HG02938 (cell line): Measurements from ENCODE around the gene RALGAPB.

ENCODE experiments used
- ATAC-seq: cut with Tn5 transposase; IDR thresholded peaks from one replicate; pipeline ENCODE4 v1.9.1; 2021; ENCODE audit warnings: mild to moderate bottlenecking, moderate library complexity; ENCODE audit not compliant: unreplicated experiment

The RALGAPB gene

GRCh38 chr20:38543014-38543906 is 70.6 kb downstream of the RALGAPB start:
- ATAC-seq = no peak

GRCh38 chr20:38545771-38546170 is 73.1 kb downstream of the RALGAPB start:
- ATAC-seq = no peak

- no peak for ATAC-seq
These were observed 74.8 kb downstream of the RALGAPB start for GRCh38 chr20:38547288-38548085.

GRCh38 chr20:38548356-38549083 is 75.9 kb downstream of the RALGAPB start:
- ATAC-seq = no peak

GRCh38 chr20:38550274-38550673 is 77.6 kb downstream of the RALGAPB start:
- ATAC-seq = no peak

GRCh38 chr20:38551056-38551626 is 78.5 kb downstream of the RALGAPB start:
- ATAC-seq = no peak

- no peak for ATAC-seq
These were observed 82.3 kb downstream of the RALGAPB start for GRCh38 chr20:38554986-38555385.

- ATAC-seq = no peak
These were observed 82.8 kb downstream of the RALGAPB start for GRCh38 chr20:38555395-38555794.

- no peak for ATAC-seq
These were observed 84.5 kb downstream of the RALGAPB start for GRCh38 chr20:38557174-38557573.

- ATAC-seq = no peak
These were observed 86.1 kb downstream of the RALGAPB start for GRCh38 chr20:38558596-38559360.

GRCh38 chr20:38559764-38560163 is 87.1 kb downstream of the RALGAPB start:
- ATAC-seq = no peak

- ATAC-seq = no peak
These were observed 91.3 kb downstream of the RALGAPB start for GRCh38 chr20:38563802-38564431.

GRCh38 chr20:38564680-38565079 is 92.0 kb downstream of the RALGAPB start:
- no peak for ATAC-seq

- ATAC-seq = no peak
These were observed 93.5 kb downstream of the RALGAPB start for GRCh38 chr20:38566036-38566598.

- ATAC-seq = no peak
These were observed 97.3 kb downstream of the RALGAPB start for GRCh38 chr20:38569747-38570525.

- ATAC-seq = no peak
These were observed 100.8 kb downstream of the RALGAPB start for GRCh38 chr20:38573413-38573812.

GRCh38 chr20:38579219-38579910 is 106.7 kb downstream of the RALGAPB start:
- ATAC-seq = no peak

- ATAC-seq = no peak
These were observed 107.3 kb downstream of the RALGAPB start for GRCh38 chr20:38579921-38580320.
